Measurements from ENCODE around the gene ZNF512. TPM values are rescaled to one million over a fixed set of nuclear protein-coding genes. Genes with fewer than 3 reads are reported as not detected.
"Not testable (repeated sequence)": the region's sequence is repeated elsewhere in the genome, so short reads cannot be mapped to it uniquely, and the experiment has no call there.

Gene ZNF512
- total and polyA plus RNA-seq, 10 donors, result 16.7 to 61.8 (median 37.4) TPM

- Histone ChIP-seq H3K36me3 (no peaks in the 10 kb centered on the region), H3K9me3 (no peaks in the 10 kb centered on the region), H3K27me3 (replicated peaks in 1 of 7) (no peaks in the 10 kb centered on the region), H3K27ac (no peak overlapping the region), H3K4me1 (no peaks in the 10 kb centered on the region), H3K4me3 (no peak overlapping the region)
- intact Hi-C loops (cut with DNase I; ENCODE audit: low total_unique reads), result no loop called here
- TF ChIP-seq POLR2AphosphoS5 (IDR thresholded peaks at IDR 0.05) (no peak), CTCF (IDR thresholded peaks at IDR 0.05 in 8 of 11, conservative IDR thresholded peaks at IDR 0.05 in 3 of 11) (no peak), POLR2A (IDR thresholded peaks at IDR 0.05) (no peak)
- 81 to 97% (median 90%) methylated on average over 2 of the region's 2 CpGs for WGBS, 5 donors
- DNase-seq, result no peak
These were observed 29.9 kb upstream of the ZNF512 start for GRCh38 chr2:27552941-27553340.

GRCh38 chr2:27554451-27554850, 28.4 kb upstream of the ZNF512 start:
- H3K4me1 ChIP-seq; H3K36me3 ChIP-seq; H3K4me3 ChIP-seq; H3K27me3 ChIP-seq (replicated peaks in 1 of 7); H3K9me3 ChIP-seq; intact Hi-C loops (cut with DNase I; ENCODE audit: low total_unique reads); DNase-seq; H3K27ac ChIP-seq: not testable (repeated sequence)
- WGBS, 5 donors, result 74 to 92% (median 89%) methylated on average over 3 of the region's 3 CpGs

- DNase-seq, result no peak
- 82 to 93% (median 85%) methylated on average over 2 of the region's 2 CpGs for WGBS, 5 donors
These were observed 23.6 kb upstream of the ZNF512 start for GRCh38 chr2:27559228-27559627.

GRCh38 chr2:27561060-27561459, 21.8 kb upstream of the ZNF512 start:
- intact Hi-C loops (cut with DNase I; ENCODE audit: low total_unique reads), result no loop called here
- WGBS, 5 donors, result 65 to 91% (median 88%) methylated on average over 2 of the region's 2 CpGs
- H3K9me3 ChIP-seq, result no peaks in the 10 kb centered on the region
- TF ChIP-seq CTCF (IDR thresholded peaks at IDR 0.05 in 8 of 11, conservative IDR thresholded peaks at IDR 0.05 in 3 of 11) (no peak), POLR2A (IDR thresholded peaks at IDR 0.05) (no peak), POLR2AphosphoS5 (IDR thresholded peaks at IDR 0.05) (no peak)
- H3K36me3 ChIP-seq, result no peaks in the 10 kb centered on the region
- H3K4me3 ChIP-seq, result no peak overlapping the region
- H3K27ac ChIP-seq, result no peak overlapping the region
- no peak for DNase-seq
- peaks cover 0 to 26% (median 5%) of the 10 kb centered on the region in 7 donors for H3K27me3 ChIP-seq (replicated peaks in 1 of 7)
- H3K4me1 ChIP-seq, result no peaks in the 10 kb centered on the region

More at GRCh38 chr2:27559228-27559627, 23.6 kb upstream of the ZNF512 start:
- no peaks in the 10 kb centered on the region for H3K9me3 ChIP-seq
- H3K27me3 ChIP-seq (replicated peaks in 1 of 7), result peaks cover 0 to 12% (median 0%) of the 10 kb centered on the region in 7 donors
- H3K4me3 ChIP-seq, result no peak overlapping the region
- no peaks in the 10 kb centered on the region for H3K36me3 ChIP-seq
- no peak overlapping the region for H3K27ac ChIP-seq
- no peaks in the 10 kb centered on the region for H3K4me1 ChIP-seq
- intact Hi-C loops (cut with DNase I; ENCODE audit: low total_unique reads), result no loop called here
- no peak for TF ChIP-seq POLR2A (IDR thresholded peaks at IDR 0.05)
- no peak for TF ChIP-seq CTCF (IDR thresholded peaks at IDR 0.05 in 8 of 11, conservative IDR thresholded peaks at IDR 0.05 in 3 of 11)
- no peak for TF ChIP-seq POLR2AphosphoS5 (IDR thresholded peaks at IDR 0.05)

- no peak for TF ChIP-seq POLR2A (IDR thresholded peaks at IDR 0.05)
- TF ChIP-seq POLR2AphosphoS5 (IDR thresholded peaks at IDR 0.05), result no peak
- no peak for TF ChIP-seq CTCF (IDR thresholded peaks at IDR 0.05 in 8 of 11, conservative IDR thresholded peaks at IDR 0.05 in 3 of 11)
- no peak for DNase-seq
- peaks cover 0 to 59% (median 3%) of the 10 kb centered on the region in 7 donors for H3K27me3 ChIP-seq (replicated peaks in 1 of 7)
- no peak overlapping the region for H3K27ac ChIP-seq
- intact Hi-C loops (cut with DNase I; ENCODE audit: low total_unique reads), result no loop called here
- no peaks in the 10 kb centered on the region for H3K36me3 ChIP-seq
- no peak overlapping the region for H3K4me3 ChIP-seq
- peaks cover 0 to 7% (median 0%) of the 10 kb centered on the region in 8 donors for H3K9me3 ChIP-seq
- no peaks in the 10 kb centered on the region for H3K4me1 ChIP-seq
- WGBS, 5 donors, result 61 to 76% (median 67%) methylated on average over 2 of the region's 2 CpGs
These were observed 16.2 kb upstream of the ZNF512 start for GRCh38 chr2:27566628-27567027.

Data from spleen (tissue), 11 donors.